Epithelial cell of proximal tubule (primary cell): ENCODE data around the gene KCTD10. TPM values are rescaled to one million over a fixed set of nuclear protein-coding genes. Genes with fewer than 3 reads are reported as not detected.

Experiments
- DNase-seq: peaks from one replicate; pipeline ENCODE4 v3.0.0-alpha.2; 2011; ENCODE audit warnings: low read depth
- H3K4me3 ChIP-seq: 2 replicates; pipeline ENCODE4 v1.5.1; 2011; ENCODE audit warnings: low read depth, mild to moderate bottlenecking, low read length
- CTCF ChIP-seq: conservative IDR thresholded peaks from 2 replicates; pipeline ENCODE4 v1.5.1; 2012; ENCODE audit warnings: low read depth, mild to moderate bottlenecking, low read length
- total RNA-seq: library from RNA; depleted of rRNA; stranded (reverse); fragments of >200 nt; gene quantifications from 2 replicates; pipeline ENCODE4 v1.2.3, GENCODE V29; 2015

KCTD10 gene
- total RNA-seq = 38.1 and 43.8 TPM in 2 replicates

- DNase-seq = peak; percentile 41
- no peak for TF ChIP-seq CTCF
- peak within 1 kb of the TSS; percentile 80 for H3K4me3 ChIP-seq
Measured at GRCh38 chr12:109477185-109477962, at the start of gene KCTD10, which contains the start of gene UBE3B. TSS of gene KCTD10 (minus strand) at chr12:109477300. CDS start at chr12:109477262, 38 bp downstream. TSS of gene UBE3B (plus strand) at chr12:109477634. CDS start at chr12:109483552, 5,918 bp downstream.

- DNase-seq = no peak
- no peak overlapping the region for H3K4me3 ChIP-seq
- no peak for TF ChIP-seq CTCF
Measured at GRCh38 chr12:109525279-109525585, 48.1 kb upstream of the KCTD10 start.

- no peak for TF ChIP-seq CTCF
- H3K4me3 ChIP-seq = no peak overlapping the region
- no peak for DNase-seq
Measured at GRCh38 chr12:109524466-109525278, 47.6 kb upstream of the KCTD10 start.

GRCh38 chr12:109523504-109523903 lies 46.4 kb upstream of the KCTD10 start:
- TF ChIP-seq CTCF = no peak
- H3K4me3 ChIP-seq = no peak overlapping the region
- DNase-seq = no peak

- no peak for DNase-seq
- no peak for TF ChIP-seq CTCF
Measured at GRCh38 chr12:109523071-109523470, 46.0 kb upstream of the KCTD10 start.

GRCh38 chr12:109521831-109522230 lies 44.7 kb upstream of the KCTD10 start:
- TF ChIP-seq CTCF = no peak
- no peak overlapping the region for H3K4me3 ChIP-seq
- DNase-seq = no peak

More at GRCh38 chr12:109523071-109523470, 46.0 kb upstream of the KCTD10 start:
- no peak overlapping the region for H3K4me3 ChIP-seq

GRCh38 chr12:109519787-109520186 lies 42.7 kb upstream of the KCTD10 start:
- no peak for TF ChIP-seq CTCF
- H3K4me3 ChIP-seq = no peak overlapping the region
- DNase-seq = no peak
